Panc1 (cell line): Measurements from ENCODE around the gene POLR1E. TPM values are rescaled to one million over a fixed set of nuclear protein-coding genes. Genes with fewer than 3 reads are reported as not detected.
A peak's percentile ranks its signal among the peaks of the same experiment; 100 is the strongest.
"Not testable (repeated sequence)": the region's sequence is repeated elsewhere in the genome, so short reads cannot be mapped to it uniquely, and the experiment has no call there.

Experiments used
- ATAC-seq: fragments of 200-7000 bp; cut with Tn5 transposase; 2 replicates; pipeline ENCODE4 v1.9.1; 2020; ENCODE audit warnings: mild to moderate bottlenecking, moderate library complexity
- BruUV-seq: library from RNA; stranded (reverse); fragments of 400-500 nt; replicated peaks from 2 replicates; lab custom pipeline; 2021; lab: Mats Ljungman, UMichigan
- CTCF ChIA-PET: fragments of 300-600 bp; sonication (Branson Sonifier 250); formaldehyde crosslinking; loops from one replicate; lab custom pipeline; 2022; ENCODE audit warnings: antibody characterized with exemption; lab: Charles Lee
- POLR2A ChIA-PET: fragments of 300-600 bp; sonication (Branson Sonifier 250); formaldehyde crosslinking; loops from one replicate; lab custom pipeline; 2022; ENCODE audit warnings: antibody characterized with exemption; lab: Charles Lee
- DNase-seq: peaks from one replicate; pipeline ENCODE4 v3.0.0-alpha.2; 2010; ENCODE audit warnings: low read depth, low spot score
- H3K27ac ChIP-seq: 2 replicates; pipeline ENCODE4 v1.5.1; 2011; ENCODE audit warnings: mild to moderate bottlenecking, low read length, inconsistent platforms
- H3K27me3 ChIP-seq: fragments of 200-500 bp; sonication (Bioruptor generic); 2 replicates; pipeline ENCODE4 v1.6.0; 2014; ENCODE audit warnings: low read length, inconsistent platforms; ENCODE audit not compliant: control insufficient read depth, insufficient read depth
- H3K36me3 ChIP-seq: fragments of 200-500 bp; sonication (Bioruptor generic); 2 replicates; pipeline ENCODE4 v1.5.1; 2014; ENCODE audit warnings: inconsistent platforms, mild to moderate bottlenecking, low read length, moderate library complexity; ENCODE audit not compliant: control insufficient read depth, insufficient read depth
- H3K4me1 ChIP-seq: 2 replicates; pipeline ENCODE4 v1.5.1; 2011; ENCODE audit warnings: inconsistent platforms, mild to moderate bottlenecking, low read length, moderate library complexity; ENCODE audit not compliant: control insufficient read depth, insufficient read depth
- H3K4me3 ChIP-seq, 2 experiments: 2 replicates each; pipeline ENCODE4 v1.5.1; 2011 to 2012; ENCODE audit warnings: low read depth in 2 of 2, low read length in 2 of 2, mild to moderate bottlenecking in 2 of 2, inconsistent platforms in 1 of 2, moderate library complexity in 1 of 2
- H3K9me3 ChIP-seq: fragments of 200-500 bp; sonication (Bioruptor generic); 2 replicates; pipeline ENCODE4 v1.5.1; 2014; ENCODE audit warnings: low read depth, mild to moderate bottlenecking, inconsistent platforms, low read length, moderate library complexity; ENCODE audit not compliant: control insufficient read depth, insufficient read depth
- POLR2AphosphoS5 ChIP-seq: IDR thresholded peaks from 2 replicates; pipeline ENCODE4 v1.6.1; 2012; ENCODE audit warnings: mild to moderate bottlenecking, low read depth, low read length, moderate library complexity
- SIN3A ChIP-seq: IDR thresholded peaks from 2 replicates; pipeline ENCODE4 v1.6.1; 2012; ENCODE audit warnings: low read depth, mild to moderate bottlenecking, low read length, moderate library complexity, borderline replicate concordance; ENCODE audit not compliant: insufficient read depth
- TCF7L2 ChIP-seq: IDR thresholded peaks from 2 replicates; pipeline ENCODE4 v1.6.1; 2011; ENCODE audit warnings: mild to moderate bottlenecking, low read depth, low read length, inconsistent platforms
- in situ Hi-C: cut with HindIII; loops from 2 replicates; pipeline ENCODE4 v1.10.0; 2016; ENCODE audit warnings: low sequenced_read_pairs, low pct_unique_long_range_greater_than_20kb
- intact Hi-C: fragments of 100-400 bp; cut with micrococcal nuclease; formaldehyde crosslinking; loops from one replicate; pipeline ENCODE4 v1.10.0; 2022; ENCODE audit not compliant: unreplicated experiment
- total RNA-seq: library from RNA; stranded (reverse); gene quantifications from one replicate; pipeline ENCODE4 v1.2.1, GENCODE V29; 2021; ENCODE audit not compliant: unreplicated experiment
- TF ChIP-seq, protein P1 (sequence below), 2 experiments: IDR thresholded peaks; 2 replicates each; pipeline ENCODE4 v1.6.1; 2011 to 2012; ENCODE audit warnings: low read depth in 2 of 2, control low read depth in 1 of 2, low read length in 1 of 2, mild to moderate bottlenecking in 1 of 2, moderate library complexity in 1 of 2; ENCODE audit not compliant: insufficient read depth in 1 of 2
- TF ChIP-seq, protein P2 (sequence below): fragments of 450-650 bp; IDR thresholded peaks from 2 replicates; pipeline ENCODE4 v1.5.1; 2017; ENCODE audit warnings: mild to moderate bottlenecking

POLR1E gene
- total RNA-seq, 1 experiment from 2014 or later = 93.8 TPM

DNA sequence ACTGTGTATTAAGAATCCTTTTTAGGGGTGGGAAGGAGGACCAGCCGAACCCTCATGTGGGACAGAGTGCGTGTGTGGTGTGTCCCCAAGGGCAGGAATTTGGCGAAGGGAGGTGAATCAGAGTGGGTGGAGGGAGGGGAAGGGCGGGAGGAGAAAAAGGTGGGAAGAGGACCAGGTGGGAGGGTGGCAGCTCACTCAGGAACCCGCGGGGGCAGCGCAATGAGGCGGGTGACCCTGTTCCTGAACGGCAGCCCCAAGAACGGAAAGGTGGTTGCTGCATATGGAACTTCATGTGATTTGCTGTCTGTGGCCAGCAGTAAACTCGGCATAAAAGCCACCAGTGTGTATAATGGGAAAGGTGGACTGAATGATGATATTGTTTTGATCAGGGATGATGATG, 8.8 kb upstream of the POLR1E start:
- Histone ChIP-seq H3K4me3 (no peak overlapping the region), H3K27ac (peak overlapping the region; percentile 52; the same call in 1 of the 2 replicates), H3K9me3 (peaks cover 16% of the 10 kb centered on the region), H3K27me3 (no peaks in the 10 kb centered on the region), H3K36me3 (no peaks in the 10 kb centered on the region), H3K4me1 (peaks cover 23% of the 10 kb centered on the region)
- intact Hi-C loops = loop anchor here (10.0 kb wide), 1 partner anchor 268 kb away; no protein-coding TSS in a partner anchor
- no peak for DNase-seq
- no TSS peak for BruUV-seq
- no peak for ATAC-seq
- in situ Hi-C loops = no loop called here
- no peak for TF ChIP-seq SIN3A
- CTCF ChIA-PET = no interaction called here
- POLR2A ChIA-PET = no interaction called here

DNA sequence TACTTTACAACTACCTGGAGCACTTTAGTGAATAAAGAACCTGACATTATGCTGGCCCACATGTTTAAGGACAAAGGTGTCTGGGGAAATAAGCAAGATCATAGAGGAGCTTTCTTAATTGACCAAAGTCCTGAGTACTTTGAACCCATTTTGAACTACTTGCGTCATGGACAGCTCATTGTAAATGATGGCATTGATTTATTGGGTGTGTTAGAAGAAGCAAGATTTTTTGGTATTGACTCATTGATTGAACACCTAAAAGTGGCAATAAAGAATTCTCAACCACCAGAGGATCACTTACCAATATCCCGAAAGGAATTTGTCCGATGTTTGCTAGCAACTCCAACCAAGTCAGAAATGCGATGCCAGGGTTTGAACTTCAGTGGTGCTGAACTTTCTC, 8.3 kb upstream of the POLR1E start:
- in situ Hi-C loops, CTCF ChIA-PET, H3K36me3 ChIP-seq, BruUV-seq, H3K4me3 ChIP-seq, POLR2A ChIA-PET, H3K27me3 ChIP-seq, DNase-seq, ATAC-seq: not testable (repeated sequence)
- H3K27ac ChIP-seq = peak overlapping the region; percentile 52; the same call in 1 of the 2 replicates
- intact Hi-C loops = loop anchor here (10.0 kb wide), 1 partner anchor 267 kb away; no protein-coding TSS in a partner anchor
- H3K4me1 ChIP-seq = peaks cover 21% of the 10 kb centered on the region
- peaks cover 16% of the 10 kb centered on the region for H3K9me3 ChIP-seq

DNA sequence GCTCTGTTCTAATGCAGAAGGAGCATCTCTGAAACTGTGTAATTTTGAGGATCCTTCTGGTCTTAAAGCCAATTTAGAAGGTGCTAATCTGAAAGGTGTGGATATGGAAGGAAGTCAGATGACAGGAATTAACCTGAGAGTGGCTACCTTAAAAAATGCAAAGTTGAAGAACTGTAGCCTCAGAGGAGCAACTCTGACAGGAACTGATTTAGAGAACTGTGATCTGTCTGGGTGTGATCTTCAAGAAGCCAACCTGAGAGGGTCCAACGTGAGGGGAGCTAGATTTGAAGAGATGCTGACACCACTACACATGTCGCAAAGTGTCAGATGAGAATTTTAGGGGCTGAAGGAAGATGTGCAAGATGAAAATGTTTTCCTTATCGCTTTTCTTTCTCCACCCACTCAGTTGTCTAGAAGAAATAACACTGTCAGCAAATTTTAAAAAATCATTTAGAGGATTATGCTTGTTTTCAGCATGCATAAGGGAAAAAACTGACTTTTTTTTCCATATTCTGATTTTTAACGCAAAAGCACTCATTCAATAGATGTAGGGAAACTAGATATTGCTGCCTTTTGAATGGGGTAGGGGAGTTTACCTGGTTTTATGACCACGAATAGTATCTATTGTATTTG, 7.6 kb upstream of the POLR1E start:
- H3K27me3 ChIP-seq, POLR2A ChIA-PET, DNase-seq, CTCF ChIA-PET, ATAC-seq, H3K36me3 ChIP-seq, BruUV-seq, H3K4me3 ChIP-seq, in situ Hi-C loops: not testable (repeated sequence)
- peaks cover 16% of the 10 kb centered on the region for H3K9me3 ChIP-seq
- peaks cover 17% of the 10 kb centered on the region for H3K4me1 ChIP-seq
- intact Hi-C loops = loop anchor here (10.0 kb wide), 1 partner anchor 267 kb away; no protein-coding TSS in a partner anchor
- peak overlapping the region; percentile 52; the same call in 1 of the 2 replicates for H3K27ac ChIP-seq

DNA sequence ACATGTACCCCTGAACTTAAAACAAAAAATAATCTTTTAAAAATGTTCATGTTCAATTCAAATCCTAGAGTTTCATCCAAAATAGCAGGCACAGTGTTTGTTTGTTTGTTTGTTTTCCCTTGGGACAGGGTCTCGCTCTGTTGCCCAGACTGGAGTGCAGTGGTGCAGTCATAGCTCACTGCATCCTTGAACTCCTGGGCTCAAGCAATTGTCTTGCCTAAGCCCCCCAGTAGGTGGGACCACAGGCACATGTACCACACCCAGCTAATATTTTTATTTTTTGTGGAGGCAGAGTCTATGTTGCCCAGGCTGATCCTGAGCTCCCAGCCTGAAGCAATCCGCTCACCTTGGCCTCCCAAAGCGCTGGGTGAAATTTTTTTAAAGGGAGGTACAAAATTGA, 5.0 kb upstream of the POLR1E start:
- Histone ChIP-seq H3K27ac (peak overlapping the region; percentile 48; the same call in 1 of the 2 replicates), H3K4me3 (no peak overlapping the region), H3K36me3 (no peaks in the 10 kb centered on the region), H3K4me1 (peaks cover 19% of the 10 kb centered on the region), H3K9me3 (no peaks in the 10 kb centered on the region), H3K27me3 (no peaks in the 10 kb centered on the region)
- POLR2A ChIA-PET = no interaction called here
- in situ Hi-C loops (no loop called here), intact Hi-C loops (no loop called here)
- no peak for ATAC-seq
- CTCF ChIA-PET = interaction anchor here (0.6 to 1.5 kb wide), 5 partner anchors 15 to 423 kb away, joined by 3 to 5 read pairs (median 3); partner anchors contain the start of gene SLC25A51
- TF ChIP-seq SIN3A = no peak
- TF ChIP-seq, protein P1, sequence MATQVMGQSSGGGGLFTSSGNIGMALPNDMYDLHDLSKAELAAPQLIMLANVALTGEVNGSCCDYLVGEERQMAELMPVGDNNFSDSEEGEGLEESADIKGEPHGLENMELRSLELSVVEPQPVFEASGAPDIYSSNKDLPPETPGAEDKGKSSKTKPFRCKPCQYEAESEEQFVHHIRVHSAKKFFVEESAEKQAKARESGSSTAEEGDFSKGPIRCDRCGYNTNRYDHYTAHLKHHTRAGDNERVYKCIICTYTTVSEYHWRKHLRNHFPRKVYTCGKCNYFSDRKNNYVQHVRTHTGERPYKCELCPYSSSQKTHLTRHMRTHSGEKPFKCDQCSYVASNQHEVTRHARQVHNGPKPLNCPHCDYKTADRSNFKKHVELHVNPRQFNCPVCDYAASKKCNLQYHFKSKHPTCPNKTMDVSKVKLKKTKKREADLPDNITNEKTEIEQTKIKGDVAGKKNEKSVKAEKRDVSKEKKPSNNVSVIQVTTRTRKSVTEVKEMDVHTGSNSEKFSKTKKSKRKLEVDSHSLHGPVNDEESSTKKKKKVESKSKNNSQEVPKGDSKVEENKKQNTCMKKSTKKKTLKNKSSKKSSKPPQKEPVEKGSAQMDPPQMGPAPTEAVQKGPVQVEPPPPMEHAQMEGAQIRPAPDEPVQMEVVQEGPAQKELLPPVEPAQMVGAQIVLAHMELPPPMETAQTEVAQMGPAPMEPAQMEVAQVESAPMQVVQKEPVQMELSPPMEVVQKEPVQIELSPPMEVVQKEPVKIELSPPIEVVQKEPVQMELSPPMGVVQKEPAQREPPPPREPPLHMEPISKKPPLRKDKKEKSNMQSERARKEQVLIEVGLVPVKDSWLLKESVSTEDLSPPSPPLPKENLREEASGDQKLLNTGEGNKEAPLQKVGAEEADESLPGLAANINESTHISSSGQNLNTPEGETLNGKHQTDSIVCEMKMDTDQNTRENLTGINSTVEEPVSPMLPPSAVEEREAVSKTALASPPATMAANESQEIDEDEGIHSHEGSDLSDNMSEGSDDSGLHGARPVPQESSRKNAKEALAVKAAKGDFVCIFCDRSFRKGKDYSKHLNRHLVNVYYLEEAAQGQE (IDR thresholded peaks at IDR 0.05; ENCODE audit: insufficient read depth in 1 of 2, low read depth in 2 of 2, low read length in 1 of 2) = no peak
- TF ChIP-seq, protein P2, sequence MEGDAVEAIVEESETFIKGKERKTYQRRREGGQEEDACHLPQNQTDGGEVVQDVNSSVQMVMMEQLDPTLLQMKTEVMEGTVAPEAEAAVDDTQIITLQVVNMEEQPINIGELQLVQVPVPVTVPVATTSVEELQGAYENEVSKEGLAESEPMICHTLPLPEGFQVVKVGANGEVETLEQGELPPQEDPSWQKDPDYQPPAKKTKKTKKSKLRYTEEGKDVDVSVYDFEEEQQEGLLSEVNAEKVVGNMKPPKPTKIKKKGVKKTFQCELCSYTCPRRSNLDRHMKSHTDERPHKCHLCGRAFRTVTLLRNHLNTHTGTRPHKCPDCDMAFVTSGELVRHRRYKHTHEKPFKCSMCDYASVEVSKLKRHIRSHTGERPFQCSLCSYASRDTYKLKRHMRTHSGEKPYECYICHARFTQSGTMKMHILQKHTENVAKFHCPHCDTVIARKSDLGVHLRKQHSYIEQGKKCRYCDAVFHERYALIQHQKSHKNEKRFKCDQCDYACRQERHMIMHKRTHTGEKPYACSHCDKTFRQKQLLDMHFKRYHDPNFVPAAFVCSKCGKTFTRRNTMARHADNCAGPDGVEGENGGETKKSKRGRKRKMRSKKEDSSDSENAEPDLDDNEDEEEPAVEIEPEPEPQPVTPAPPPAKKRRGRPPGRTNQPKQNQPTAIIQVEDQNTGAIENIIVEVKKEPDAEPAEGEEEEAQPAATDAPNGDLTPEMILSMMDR = no peak
- no peak for TF ChIP-seq POLR2AphosphoS5
- no peak for TF ChIP-seq TCF7L2
- BruUV-seq = no TSS peak
- no peak for DNase-seq
